Stimulated activated CD4-positive, alpha-beta T cell treated with anti-CD3 and anti-CD28 coated beads, TNF-alpha, amount 100 ng/mL, for 24 hours (primary cell): ENCODE measurements around the gene CLK3.
"Not testable (repeated sequence)": the region's sequence is repeated elsewhere in the genome, so short reads cannot be mapped to it uniquely, and the experiment has no call there.

ENCODE experiments used
- DNase-seq, 3 experiments: peaks; one replicate each; pipeline ENCODE4 v3.0.0-alpha.2; 2020; ENCODE audit warnings: low read depth in 3 of 3

Gene CLK3

GRCh38 chr15:74642348-74642733, 26.7 kb downstream of the CLK3 start:
- DNase-seq = no peak

- no peak for DNase-seq
Observed at GRCh38 chr15:74642734-74643664, 27.4 kb downstream of the CLK3 start.

GRCh38 chr15:74643665-74644204, 28.1 kb downstream of the CLK3 start:
- DNase-seq = no peak

GRCh38 chr15:74646480-74646879, 30.8 kb downstream of the CLK3 start:
- DNase-seq = no peak

- DNase-seq = no peak
Observed at GRCh38 chr15:74648051-74648842, 32.6 kb downstream of the CLK3 start.

- no peak for DNase-seq
Observed at GRCh38 chr15:74651242-74651741, 35.7 kb downstream of the CLK3 start.

GRCh38 chr15:74653426-74654102, 37.9 kb downstream of the CLK3 start:
- no peak for DNase-seq

- DNase-seq = no peak
Observed at GRCh38 chr15:74655424-74655823, 39.8 kb downstream of the CLK3 start.

GRCh38 chr15:74656935-74657535, 41.4 kb downstream of the CLK3 start:
- DNase-seq = no peak

GRCh38 chr15:74657846-74658245, 42.2 kb downstream of the CLK3 start:
- DNase-seq = no peak

- not testable (repeated sequence) for DNase-seq
Observed at GRCh38 chr15:74661280-74661679, 45.6 kb downstream of the CLK3 start.

- no peak for DNase-seq
Observed at GRCh38 chr15:74662064-74662860, 46.6 kb downstream of the CLK3 start.

- DNase-seq = no peak
Observed at GRCh38 chr15:74663303-74664027, 47.8 kb downstream of the CLK3 start.

- no peak for DNase-seq
Observed at GRCh38 chr15:74664028-74664616, 48.5 kb downstream of the CLK3 start.

- no peak for DNase-seq
Observed at GRCh38 chr15:74664670-74665069, 49.0 kb downstream of the CLK3 start.

- no peak for DNase-seq
Observed at GRCh38 chr15:74667975-74668374, 52.3 kb downstream of the CLK3 start.

GRCh38 chr15:74669627-74670026, 54.0 kb downstream of the CLK3 start:
- no peak for DNase-seq

- no peak for DNase-seq
Observed at GRCh38 chr15:74674161-74674560, 58.5 kb downstream of the CLK3 start.

- DNase-seq = no peak
Observed at GRCh38 chr15:74676801-74677200, 61.2 kb downstream of the CLK3 start.
